Measurements from ENCODE around the gene TMTC2. TPM values are rescaled to one million over a fixed set of nuclear protein-coding genes. Genes with fewer than 3 reads are reported as not detected.

The TMTC2 gene
- total and polyA plus RNA-seq, 5 donors from 2014 or later, result 0.10 to 6.3 (median 0.21) TPM

GRCh38 chr12:83179999-83180398 lies 493.3 kb downstream of the TMTC2 start:
- no peaks in the 10 kb centered on the region for H3K27me3 Mint-ChIP-seq
- Histone ChIP-seq H3K4me1 (ENCODE audit: control insufficient read depth, insufficient read depth, low read length, poor library complexity, severe bottlenecking) (no peaks in the 10 kb centered on the region), H3K4me3 (ENCODE audit: low read depth, low read length) (no peak overlapping the region), H3K27me3 (ENCODE audit: control insufficient read depth, insufficient read depth, low read length) (no peaks in the 10 kb centered on the region), H3K27ac (ENCODE audit: insufficient read depth, low read length, poor library complexity, severe bottlenecking) (no peak overlapping the region), H3K9me3 (ENCODE audit: control insufficient read depth in 2 of 2, low read length in 2 of 2) (no peaks in the 10 kb centered on the region), H3K36me3 (ENCODE audit: control insufficient read depth, insufficient read depth, low read length) (no peaks in the 10 kb centered on the region)
- ATAC-seq (ENCODE audit: low read depth in 2 of 2) (no peak), DNase-seq (no peak)
- no peak overlapping the region for H3K4me3 Mint-ChIP-seq
- H3K4me1 Mint-ChIP-seq, result no peaks in the 10 kb centered on the region
- H3K27ac Mint-ChIP-seq, result no peak overlapping the region
- H3K9me3 Mint-ChIP-seq, result peaks cover 0 to 6% (median 3%) of the 10 kb centered on the region in 7 donors
- H3K36me3 Mint-ChIP-seq, result no peaks in the 10 kb centered on the region

- Mint-ChIP-seq H3K27ac (no peak overlapping the region), H3K36me3 (no peaks in the 10 kb centered on the region), H3K4me1 (no peaks in the 10 kb centered on the region), H3K9me3 (peaks cover 0 to 6% (median 2%) of the 10 kb centered on the region in 7 donors), H3K4me3 (no peak overlapping the region), H3K27me3 (no peaks in the 10 kb centered on the region)
- no peak overlapping the region for H3K27ac ChIP-seq (ENCODE audit: insufficient read depth, low read length, poor library complexity, severe bottlenecking)
- DNase-seq (no peak), ATAC-seq (ENCODE audit: low read depth in 2 of 2) (no peak)
- H3K9me3 ChIP-seq (ENCODE audit: control insufficient read depth in 2 of 2, low read length in 2 of 2), result no peaks in the 10 kb centered on the region
- no peaks in the 10 kb centered on the region for H3K36me3 ChIP-seq (ENCODE audit: control insufficient read depth, insufficient read depth, low read length)
- H3K4me1 ChIP-seq (ENCODE audit: control insufficient read depth, insufficient read depth, low read length, poor library complexity, severe bottlenecking), result no peaks in the 10 kb centered on the region
- no peak overlapping the region for H3K4me3 ChIP-seq (ENCODE audit: low read depth, low read length)
- H3K27me3 ChIP-seq (ENCODE audit: control insufficient read depth, insufficient read depth, low read length), result no peaks in the 10 kb centered on the region
Measured at GRCh38 chr12:83181074-83181473, 494.4 kb downstream of the TMTC2 start.

GRCh38 chr12:83183132-83183531 lies 496.4 kb downstream of the TMTC2 start:
- Mint-ChIP-seq H3K27ac (no peak overlapping the region), H3K4me1 (no peaks in the 10 kb centered on the region), H3K36me3 (no peaks in the 10 kb centered on the region), H3K9me3 (peaks cover 0 to 6% (median 2%) of the 10 kb centered on the region in 7 donors), H3K4me3 (no peak overlapping the region), H3K27me3 (no peaks in the 10 kb centered on the region)
- Histone ChIP-seq H3K4me3 (ENCODE audit: low read depth, low read length) (no peak overlapping the region), H3K36me3 (ENCODE audit: control insufficient read depth, insufficient read depth, low read length) (no peaks in the 10 kb centered on the region), H3K27ac (ENCODE audit: insufficient read depth, low read length, poor library complexity, severe bottlenecking) (no peak overlapping the region), H3K4me1 (ENCODE audit: control insufficient read depth, insufficient read depth, low read length, poor library complexity, severe bottlenecking) (no peaks in the 10 kb centered on the region), H3K27me3 (ENCODE audit: control insufficient read depth, insufficient read depth, low read length) (no peaks in the 10 kb centered on the region), H3K9me3 (ENCODE audit: control insufficient read depth in 2 of 2, low read length in 2 of 2) (no peaks in the 10 kb centered on the region)
- ATAC-seq (ENCODE audit: low read depth in 2 of 2) (no peak), DNase-seq (no peak)

All from CD4-positive, CD25-positive, alpha-beta regulatory T cell (primary cell).